HG03571 (cell line): ENCODE results near the gene IL21R.
"Not testable (repeated sequence)": the region's sequence is repeated elsewhere in the genome, so short reads cannot be mapped to it uniquely, and the experiment has no call there.

ENCODE experiments used
- ATAC-seq: cut with Tn5 transposase; IDR thresholded peaks from one replicate; pipeline ENCODE4 v1.9.1; 2021; ENCODE audit not compliant: unreplicated experiment

Gene IL21R

GRCh38 chr16:27426423-27427408 is 24.7 kb downstream of the IL21R start:
- peak; percentile 79 for ATAC-seq

- ATAC-seq: no peak
Measured at GRCh38 chr16:27427538-27427937, 25.6 kb downstream of the IL21R start.

GRCh38 chr16:27428026-27428785 is 26.2 kb downstream of the IL21R start:
- no peak for ATAC-seq

- no peak for ATAC-seq
Measured at GRCh38 chr16:27429330-27429871, 27.4 kb downstream of the IL21R start.

GRCh38 chr16:27429981-27430441 is 28.0 kb downstream of the IL21R start:
- no peak for ATAC-seq

- no peak for ATAC-seq
Measured at GRCh38 chr16:27430512-27430911, 28.5 kb downstream of the IL21R start.

- ATAC-seq: no peak
Measured at GRCh38 chr16:27430923-27431484, 29.0 kb downstream of the IL21R start.

GRCh38 chr16:27431773-27432532 is 30.0 kb downstream of the IL21R start:
- ATAC-seq: no peak

- ATAC-seq: no peak
Measured at GRCh38 chr16:27432558-27432957, 30.6 kb downstream of the IL21R start.

- ATAC-seq: not testable (repeated sequence)
Measured at GRCh38 chr16:27433191-27433590, 31.2 kb downstream of the IL21R start.

- no peak for ATAC-seq
Measured at GRCh38 chr16:27433636-27434035, 31.7 kb downstream of the IL21R start.

GRCh38 chr16:27434141-27435051 is 32.4 kb downstream of the IL21R start:
- no peak for ATAC-seq

- ATAC-seq: not testable (repeated sequence)
Measured at GRCh38 chr16:27435146-27435545, 33.2 kb downstream of the IL21R start.

GRCh38 chr16:27436065-27436464 is 34.1 kb downstream of the IL21R start:
- no peak for ATAC-seq

GRCh38 chr16:27436921-27437650 is 35.1 kb downstream of the IL21R start:
- ATAC-seq: no peak

- ATAC-seq: no peak
Measured at GRCh38 chr16:27437946-27438345, 36.0 kb downstream of the IL21R start.

- ATAC-seq: no peak
Measured at GRCh38 chr16:27439271-27440018, 37.5 kb downstream of the IL21R start.

GRCh38 chr16:27441276-27441675 is 39.3 kb downstream of the IL21R start:
- no peak for ATAC-seq
